GM19238 (cell line): ENCODE results near the gene GAL3ST1.
"Not testable (repeated sequence)": the region's sequence is repeated elsewhere in the genome, so short reads cannot be mapped to it uniquely, and the experiment has no call there.

Source experiments
- DNase-seq: peaks from one replicate; pipeline ENCODE4 v3.0.0; 2011; ENCODE audit warnings: low spot score; ENCODE audit not compliant: insufficient read length

The GAL3ST1 gene

DNA sequence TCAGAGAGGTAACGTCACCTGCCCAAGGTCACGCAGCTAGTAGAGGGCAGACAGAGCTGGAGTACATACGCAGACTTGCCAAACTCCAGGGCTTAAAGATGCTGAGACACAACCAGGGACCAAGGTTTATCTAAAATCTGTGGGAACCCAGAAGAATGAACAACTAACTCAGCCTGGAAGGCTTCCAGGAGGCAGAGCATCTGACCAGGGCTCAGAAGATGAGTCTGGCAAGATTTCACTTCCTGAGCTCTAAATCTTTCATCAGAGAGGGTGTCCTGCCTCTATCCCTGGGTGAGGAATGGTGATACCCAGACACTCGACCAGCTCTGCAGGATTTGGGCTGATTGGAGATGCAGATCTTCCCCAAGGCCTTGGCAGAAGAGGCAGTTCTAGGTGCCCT lies 9.1 kb downstream of the GAL3ST1 start:
- DNase-seq, result no peak

DNA sequence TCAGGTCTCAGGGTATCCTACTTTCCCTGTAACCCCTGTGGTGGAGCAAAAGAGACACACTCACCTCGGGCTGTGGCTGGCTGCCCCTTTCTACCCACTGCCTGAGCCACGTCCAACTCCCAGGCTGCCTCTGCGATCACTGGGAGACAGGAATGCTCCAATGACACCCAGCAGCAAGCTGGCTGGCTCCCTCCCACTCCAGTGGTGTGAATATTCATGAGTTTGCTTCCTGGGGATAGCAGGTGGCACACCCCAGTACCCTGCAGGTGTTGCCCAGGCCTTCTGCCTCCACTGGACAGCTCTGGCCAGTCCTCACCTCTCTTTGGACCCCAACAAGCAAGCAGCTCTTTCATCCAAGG lies 9.7 kb downstream of the GAL3ST1 start:
- no peak for DNase-seq

DNA sequence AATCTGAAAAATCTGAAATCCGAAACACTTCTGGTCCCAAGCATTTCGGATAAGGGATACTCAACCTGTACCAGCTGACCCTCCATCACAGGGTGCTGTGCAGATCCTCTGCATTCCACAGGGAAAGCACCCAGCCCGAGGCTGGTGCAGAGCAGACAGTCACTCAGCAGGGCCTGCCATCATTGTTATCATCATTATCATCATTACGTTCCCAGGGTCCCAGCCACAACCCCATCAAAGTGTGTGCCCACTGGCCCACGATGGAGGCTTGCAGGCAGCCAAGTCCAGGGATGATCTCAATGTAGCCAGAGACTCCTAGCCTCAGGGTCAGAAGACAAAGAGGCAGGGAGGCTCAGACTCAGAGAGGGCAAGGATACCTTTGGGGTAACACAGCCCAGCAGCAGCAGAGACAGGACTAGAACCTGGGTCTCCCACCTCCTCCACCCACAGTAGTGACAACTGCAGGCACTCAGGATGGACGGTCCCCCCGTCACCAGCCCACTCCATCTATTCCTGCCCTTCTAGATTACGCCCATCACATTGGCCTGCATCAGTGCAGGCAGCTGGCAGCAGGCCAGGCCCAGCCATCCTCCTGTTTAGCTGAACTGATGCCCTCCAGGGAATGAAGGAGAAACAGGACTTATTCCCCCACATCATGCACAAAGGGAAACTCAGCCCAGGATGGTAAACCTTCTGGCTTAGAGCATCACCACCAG lies 10.3 kb downstream of the GAL3ST1 start:
- no peak for DNase-seq

DNA sequence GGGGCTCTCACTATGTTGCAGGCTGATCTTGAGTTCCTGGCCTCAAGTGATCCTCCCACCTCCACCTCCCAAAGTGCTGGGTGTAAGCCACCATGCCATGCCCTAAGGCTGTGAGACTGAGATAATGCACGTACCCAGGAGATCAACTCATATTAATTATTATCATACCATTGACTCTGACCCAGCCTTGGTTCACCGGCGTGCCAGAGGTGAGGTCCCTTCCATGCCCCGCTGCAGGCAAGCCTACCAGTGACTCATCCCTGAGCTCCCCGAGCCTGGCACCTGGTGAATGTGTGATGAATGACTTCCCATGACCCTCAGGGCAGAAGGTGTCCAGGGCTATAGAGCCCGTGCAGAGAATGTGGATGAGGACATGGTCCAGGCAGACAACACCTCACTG lies 12.1 kb downstream of the GAL3ST1 start:
- no peak for DNase-seq

DNA sequence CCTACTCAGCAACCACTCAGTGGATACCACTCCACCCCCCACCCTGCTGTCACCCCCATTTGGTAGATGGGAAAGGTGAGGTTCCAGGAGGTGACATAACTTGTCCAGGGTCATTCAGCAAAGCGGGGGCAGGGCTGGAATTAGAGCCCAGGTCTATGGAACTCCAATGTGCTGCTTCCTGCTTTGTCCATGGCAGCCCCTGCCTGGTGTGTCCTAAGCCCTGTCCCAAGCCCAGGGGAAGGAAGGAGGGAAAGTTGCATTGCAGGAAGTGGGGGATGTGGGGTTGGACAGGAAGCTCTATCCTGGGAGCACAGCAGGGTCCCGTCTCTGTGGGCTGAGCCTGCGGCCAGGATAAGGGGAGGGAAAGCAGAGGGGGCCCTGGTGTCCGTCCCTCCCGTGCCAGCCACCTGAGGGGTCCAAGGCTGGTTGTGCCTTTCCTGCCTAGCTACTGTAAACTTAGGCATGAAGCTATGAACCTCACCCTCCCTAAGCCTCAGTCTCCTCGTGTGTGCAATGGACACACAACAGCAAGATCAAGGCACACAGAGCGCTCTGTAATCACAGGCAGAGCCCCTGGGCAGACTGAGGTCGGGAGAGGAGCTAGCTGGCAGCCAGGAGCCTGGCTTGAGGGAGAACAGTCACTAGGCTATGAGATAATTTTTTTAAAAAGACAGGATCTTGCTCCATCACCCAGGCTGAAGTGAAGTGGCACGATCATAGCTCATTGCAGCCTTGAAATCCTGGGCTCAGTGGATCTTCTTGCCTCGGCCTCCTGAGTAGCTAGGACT lies 12.9 kb downstream of the GAL3ST1 start:
- DNase-seq, result no peak

DNA sequence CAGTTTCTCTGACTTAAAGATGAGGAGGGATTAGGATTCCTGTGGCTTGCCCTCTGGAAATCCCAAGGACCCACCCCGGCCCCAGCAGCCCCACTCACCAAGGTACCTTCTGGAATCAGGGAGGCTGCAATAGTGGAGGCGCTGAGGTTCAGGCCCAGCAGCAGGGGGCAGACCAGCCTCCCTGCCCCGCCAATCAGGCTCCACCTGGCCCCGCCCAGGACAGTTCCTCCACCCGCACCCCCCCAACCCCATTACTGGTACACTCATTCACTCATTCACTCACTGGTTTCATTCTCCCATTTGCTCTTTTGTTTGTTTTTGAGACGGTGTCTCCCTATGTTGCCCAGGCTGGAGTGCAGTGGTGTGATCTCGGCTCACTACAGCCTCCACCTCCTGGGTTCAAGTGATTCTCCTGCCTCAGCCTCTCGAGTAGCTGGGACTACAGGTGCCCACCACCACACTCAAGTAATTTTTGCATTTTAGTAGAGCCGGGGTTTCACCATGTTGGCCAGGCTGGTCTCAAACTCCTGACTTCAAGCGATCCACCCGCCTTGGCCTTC lies 13.7 kb downstream of the GAL3ST1 start:
- DNase-seq, result not testable (repeated sequence)

DNA sequence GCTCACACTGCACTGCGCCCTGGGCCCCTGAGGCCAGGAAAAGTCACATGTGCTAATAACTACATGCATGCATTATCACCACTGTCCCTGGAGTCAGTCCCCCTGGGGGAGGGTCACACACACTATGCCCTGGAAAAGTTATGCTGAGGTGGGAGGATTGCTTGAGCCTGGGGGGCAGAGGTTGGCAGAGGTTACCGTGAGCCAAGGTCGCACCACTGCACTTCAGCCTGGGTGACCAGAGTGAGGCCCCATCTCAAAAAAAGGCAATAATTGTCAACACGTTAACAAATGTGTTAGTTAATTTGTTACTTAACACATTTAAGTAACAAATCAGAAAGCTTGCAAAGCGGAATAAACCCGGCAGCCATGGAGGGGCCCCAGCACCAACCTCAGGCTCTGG lies 14.6 kb downstream of the GAL3ST1 start:
- DNase-seq, result no peak

DNA sequence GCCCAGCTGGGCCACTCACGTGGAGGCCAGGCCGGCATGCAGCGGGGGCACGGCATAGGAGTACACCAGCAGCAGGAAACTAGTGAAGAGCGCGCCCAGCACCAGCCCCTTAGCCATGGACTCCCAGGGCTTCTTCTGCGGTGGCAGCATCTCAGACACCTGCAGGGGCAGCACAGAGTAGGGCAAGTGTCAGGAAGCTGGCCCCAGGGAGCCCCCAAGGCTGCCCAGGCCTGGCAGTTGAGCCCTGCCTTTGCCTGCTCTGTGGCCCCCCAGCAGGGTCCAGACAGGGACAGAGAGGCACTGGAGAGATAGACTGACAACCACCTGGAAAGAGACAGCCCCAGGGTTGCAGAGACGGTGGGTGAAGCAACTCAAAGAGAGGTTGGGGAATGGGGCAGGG lies 17.2 kb downstream of the GAL3ST1 start:
- no peak for DNase-seq

DNA sequence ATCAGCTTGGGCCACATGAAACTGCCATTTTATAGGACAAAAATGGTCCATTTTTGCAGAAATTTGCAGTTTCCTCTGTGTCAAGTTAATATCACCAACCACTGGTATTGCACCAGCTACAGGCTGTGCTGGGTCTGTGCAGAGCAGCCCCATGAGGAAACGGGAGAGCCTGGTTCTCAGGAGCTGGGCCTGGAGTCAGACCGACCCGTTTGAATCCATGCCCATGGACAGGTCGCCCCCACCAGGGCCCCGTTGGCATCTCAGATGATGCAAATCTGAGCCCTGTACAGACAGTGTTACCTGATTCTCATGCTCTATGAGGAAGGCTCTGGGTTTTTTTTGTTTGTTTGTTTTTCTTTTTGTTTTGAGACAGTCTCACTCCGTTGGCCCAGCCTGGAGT lies 18.1 kb downstream of the GAL3ST1 start:
- no peak for DNase-seq

DNA sequence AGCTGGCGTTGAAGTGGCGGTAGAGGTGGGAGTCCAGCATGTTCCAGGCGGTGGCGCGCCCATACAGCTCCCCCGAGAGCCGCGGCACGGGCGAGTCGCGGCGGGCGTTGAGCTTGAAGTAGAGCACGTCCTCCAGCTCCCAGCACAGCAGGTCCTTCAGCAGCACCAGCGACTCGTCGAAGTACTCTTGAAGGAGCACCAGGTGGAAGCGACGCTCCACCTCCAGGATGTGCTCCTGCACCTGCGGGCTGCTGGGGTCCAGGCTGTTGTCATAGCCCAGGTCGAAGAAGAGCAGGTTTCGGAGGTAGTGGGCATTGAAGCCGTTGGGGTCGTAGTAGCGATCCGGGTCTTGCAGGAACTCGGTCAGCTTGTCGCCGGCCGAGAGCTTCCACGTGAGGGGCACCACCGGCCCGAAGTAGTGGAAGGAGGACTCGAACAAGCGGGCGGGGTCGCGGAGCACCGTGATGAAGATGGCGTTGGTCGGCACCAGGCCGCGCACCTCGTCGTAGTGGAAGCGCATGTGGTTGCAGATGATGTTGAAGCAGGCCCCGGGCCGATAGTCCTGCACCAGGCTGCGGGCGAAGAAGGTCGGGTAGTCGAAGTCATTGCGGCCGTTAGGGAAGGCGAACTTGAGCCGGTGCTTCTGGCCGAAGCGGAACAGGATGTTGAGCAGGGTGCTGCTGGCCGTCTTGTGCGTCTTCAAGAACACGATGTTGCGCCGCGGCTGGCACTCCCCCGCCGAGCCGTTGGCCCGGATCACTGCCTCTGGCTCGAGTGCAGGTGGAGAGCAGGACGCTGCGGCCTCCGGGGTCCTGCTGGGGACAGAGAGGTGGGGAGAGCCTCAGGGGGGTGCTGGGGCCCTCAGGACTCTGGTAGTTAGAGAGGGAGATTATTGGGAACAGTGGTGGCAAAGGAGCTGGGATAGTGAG lies 18.9 kb downstream of the GAL3ST1 start:
- DNase-seq, result no peak

DNA sequence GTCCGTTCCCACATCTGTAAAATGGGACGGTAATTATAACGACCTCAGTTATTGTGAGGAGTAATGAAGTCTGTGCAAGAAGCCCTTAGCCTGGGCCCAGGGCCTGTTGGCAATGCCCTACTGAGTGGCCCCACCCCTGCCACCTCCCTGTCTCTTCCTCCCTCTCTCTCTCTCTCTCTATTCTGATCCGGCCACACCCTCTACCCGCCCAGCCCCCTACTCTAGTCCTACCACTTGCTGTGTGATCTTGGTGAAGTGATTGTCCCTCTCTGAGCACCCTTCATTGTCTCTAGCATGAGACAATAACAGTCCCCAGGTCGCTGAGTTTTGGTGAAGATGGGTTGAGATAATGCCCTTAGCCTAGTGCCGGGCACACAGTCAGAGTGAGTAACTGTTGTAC lies 20.5 kb downstream of the GAL3ST1 start:
- no peak for DNase-seq

DNA sequence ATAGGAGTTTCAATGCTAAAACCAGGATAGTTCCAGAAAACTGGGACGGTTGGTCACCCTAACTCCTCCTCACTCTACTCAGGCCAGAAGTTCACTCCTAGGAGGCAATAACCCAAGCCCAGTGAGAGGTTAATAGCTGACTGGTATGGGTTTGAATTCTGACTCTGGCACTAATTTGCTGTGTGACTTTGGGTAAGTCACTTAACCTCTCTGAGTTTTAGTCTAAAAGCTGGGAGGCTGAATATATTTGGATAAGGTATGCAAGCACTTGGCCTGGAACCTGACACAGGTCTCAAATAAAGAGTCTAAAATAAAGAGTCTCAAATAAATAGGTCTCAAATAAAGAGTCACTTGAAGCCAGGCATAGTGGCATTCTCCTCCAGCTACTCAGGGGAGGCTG lies 21.7 kb downstream of the GAL3ST1 start:
- DNase-seq, result no peak

DNA sequence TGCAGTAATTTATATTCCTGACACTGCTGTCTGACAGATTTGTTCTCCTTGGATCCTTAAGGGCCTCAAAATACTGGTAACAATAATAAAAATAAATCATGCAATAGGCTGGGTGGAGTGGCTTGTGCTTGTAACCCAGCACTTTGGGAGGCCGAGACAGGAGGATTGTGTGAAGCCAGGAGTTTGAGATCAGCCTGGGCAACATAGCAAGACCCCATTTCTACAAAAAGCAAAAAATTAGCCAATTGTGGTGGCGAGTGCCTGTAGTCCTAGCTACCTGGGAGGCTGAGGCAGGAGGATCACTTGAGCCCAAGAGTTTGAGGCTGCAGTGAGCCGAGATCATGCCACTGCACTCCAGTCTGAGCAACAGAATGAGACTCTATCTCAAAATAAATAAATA lies 22.7 kb downstream of the GAL3ST1 start:
- not testable (repeated sequence) for DNase-seq

DNA sequence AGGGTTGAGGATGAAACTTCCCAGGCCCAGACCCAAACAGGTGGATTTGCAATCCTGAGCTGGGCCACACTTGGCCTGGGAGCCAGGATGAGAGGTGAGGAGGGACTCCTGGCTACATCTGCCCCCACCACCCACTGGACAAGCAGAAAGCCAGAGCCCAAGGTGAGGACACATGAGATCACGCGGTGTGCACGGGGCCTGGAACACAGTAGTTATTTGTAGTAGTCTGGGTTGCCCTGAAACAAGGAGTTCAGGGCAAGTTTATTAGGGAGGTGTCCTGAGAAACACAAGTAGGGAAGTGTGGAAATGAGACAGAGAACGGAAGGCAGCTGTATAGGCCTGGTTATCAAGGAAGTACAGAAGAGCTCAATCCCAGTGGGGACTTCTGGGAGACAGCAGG lies 27.3 kb downstream of the GAL3ST1 start:
- no peak for DNase-seq

DNA sequence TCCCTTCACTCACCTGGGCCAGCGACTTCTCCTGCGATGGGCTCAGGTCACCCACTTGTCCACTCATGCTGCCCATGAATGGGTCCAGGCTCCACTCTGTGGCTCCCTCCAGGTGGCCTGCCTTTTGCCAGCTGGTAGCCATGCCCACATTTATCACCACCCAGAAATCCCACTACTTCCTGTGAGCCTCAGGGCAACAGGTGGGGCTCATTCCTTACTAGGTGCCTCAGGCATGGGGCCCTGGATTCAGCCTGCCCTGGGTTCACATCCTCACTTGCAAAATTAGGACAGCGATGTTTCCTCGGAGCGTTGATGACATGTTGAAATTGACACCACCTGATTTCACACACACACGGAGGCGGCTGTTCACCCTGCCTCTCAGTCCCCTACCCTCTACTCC lies 27.8 kb downstream of the GAL3ST1 start, which contains the start of gene SEC14L6:
TSS of gene SEC14L6 (minus strand) at position 126 of the 400 bp plus-strand sequence. CDS start at position 67, 59 bp downstream.
- no peak for DNase-seq

DNA sequence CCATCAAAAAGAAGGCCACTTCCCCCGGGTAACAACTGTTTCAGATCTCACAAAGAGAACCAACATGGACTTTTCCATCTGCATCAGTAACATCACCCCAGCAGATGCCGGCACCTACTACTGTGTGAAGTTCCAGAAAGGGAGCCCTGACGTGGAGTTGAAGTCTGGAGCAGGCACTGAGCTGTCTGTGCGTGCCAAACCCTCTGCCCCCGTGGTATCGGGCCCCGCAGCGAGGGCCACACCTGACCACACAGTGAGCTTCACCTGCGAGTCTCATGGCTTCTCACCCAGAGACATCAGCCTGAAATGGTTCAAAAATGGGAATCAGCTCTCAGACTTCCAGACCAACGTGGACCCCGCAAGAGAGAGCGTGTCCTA lies 31.7 kb downstream of the GAL3ST1 start:
- DNase-seq, result no peak

DNA sequence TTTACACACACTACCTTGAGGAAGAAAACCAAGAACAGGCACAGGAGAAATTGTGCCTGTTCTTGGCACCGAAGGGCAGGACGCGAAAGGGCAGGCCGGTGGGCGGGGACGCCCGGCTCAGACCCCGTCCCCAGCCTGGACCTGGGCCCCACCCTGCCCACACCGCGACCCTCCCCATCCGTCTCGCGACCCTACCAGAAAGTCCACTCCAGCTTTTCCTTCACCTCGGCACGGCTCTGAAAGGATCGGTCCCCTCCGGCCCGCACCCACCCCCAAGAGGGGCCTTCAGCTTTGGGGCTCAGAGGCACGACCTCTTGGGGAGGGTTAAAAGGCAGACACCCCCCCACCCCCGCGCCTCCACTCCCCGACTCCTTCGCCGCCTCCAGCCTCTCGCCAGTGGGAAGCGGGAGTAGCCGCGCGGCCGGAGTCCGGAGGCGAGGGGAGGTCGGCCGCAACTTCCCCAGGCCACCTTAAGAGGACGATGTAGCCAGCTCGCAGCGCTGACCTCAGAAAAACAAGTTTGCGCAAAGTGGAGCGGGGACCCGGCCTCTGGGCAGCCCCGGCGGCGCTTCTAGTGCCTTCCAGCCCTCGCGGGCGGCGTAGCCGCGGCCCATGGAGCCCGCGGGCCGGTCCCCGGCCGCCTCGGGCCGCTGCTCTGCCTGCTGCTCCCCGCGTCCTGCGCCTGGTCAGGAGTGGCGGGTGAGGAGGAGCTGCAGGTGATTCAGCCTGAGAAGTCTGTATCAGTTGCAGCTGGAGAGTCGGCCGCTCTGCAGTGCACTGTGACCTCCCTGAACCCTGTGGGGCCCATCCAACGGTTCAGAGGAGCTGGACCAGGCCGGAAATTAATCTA lies 32.3 kb downstream of the GAL3ST1 start:
- no peak for DNase-seq

DNA sequence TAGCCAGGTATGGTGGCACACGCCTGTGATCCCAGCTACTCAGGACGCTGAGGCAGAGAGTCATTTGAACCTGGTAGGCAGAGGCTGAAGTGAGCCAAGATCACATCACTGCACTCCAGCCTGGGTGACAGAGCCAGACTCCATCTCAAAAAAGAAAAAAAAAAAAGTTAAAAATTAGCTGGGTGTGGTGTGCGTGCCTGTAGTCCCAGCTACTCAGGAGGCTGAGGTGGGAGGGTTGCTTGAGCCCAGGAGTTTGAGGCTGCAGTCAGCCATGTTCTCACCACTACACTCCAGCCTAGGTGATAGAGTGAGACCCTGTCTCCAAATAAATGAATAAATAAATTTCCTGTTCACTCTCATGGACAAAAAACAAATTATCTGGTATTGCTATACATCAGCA lies 33.0 kb downstream of the GAL3ST1 start:
- not testable (repeated sequence) for DNase-seq

DNA sequence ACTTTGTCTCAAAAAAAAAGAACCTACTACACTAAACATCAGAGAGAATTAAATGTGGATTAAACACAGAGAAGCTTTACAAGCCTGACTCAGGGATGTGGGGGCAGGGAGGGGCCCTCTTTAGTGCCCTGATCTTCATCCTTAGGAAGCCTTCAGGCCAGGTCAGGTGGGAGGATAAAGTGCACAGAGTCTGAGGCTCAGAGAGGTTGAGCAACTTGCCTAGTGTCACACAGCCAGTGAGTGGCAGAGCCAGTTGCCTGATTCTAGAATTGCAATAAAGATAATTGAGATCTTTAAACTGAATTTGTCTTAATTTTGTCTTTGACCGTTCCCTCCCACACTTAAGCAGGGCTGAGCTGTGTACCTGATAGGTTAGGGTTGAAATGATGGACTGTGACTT lies 35.1 kb downstream of the GAL3ST1 start:
- DNase-seq, result no peak

DNA sequence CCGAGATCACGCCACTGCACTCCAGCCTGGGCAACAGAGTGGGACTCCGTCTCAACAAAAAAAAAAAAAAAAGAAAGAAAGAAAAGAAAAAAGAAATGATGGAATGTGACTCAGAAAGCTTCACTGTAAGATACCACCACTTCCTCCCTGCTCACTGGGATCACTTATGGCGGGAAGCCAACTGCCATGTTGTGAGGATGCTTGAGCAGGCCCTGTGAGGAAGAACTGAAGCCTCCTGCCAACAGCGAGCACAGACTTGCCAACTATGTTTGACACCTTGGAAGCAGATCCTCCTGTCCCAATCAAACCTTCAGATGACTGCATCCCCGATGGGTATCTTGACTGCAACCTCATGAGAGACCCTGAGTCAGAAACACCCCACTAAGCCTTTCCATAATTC lies 36.2 kb downstream of the GAL3ST1 start:
- DNase-seq, result no peak
